Fibroblast of lung (primary cell): ENCODE results near the gene ECEL1.
A peak's percentile ranks its signal among the peaks of the same experiment; 100 is the strongest.

ENCODE experiments used
- CTCF ChIP-seq, 2 donors: IDR thresholded peaks in 1 of 2; conservative IDR thresholded peaks in 1 of 2; 1 replicate in 1 of 2; 2 replicates in 1 of 2; pipeline ENCODE4 v1.5.1; 2011 to 2012; ENCODE audit warnings: low read length in 2 of 2, control low read depth in 1 of 2, inconsistent platforms in 1 of 2, low read depth in 1 of 2, mild to moderate bottlenecking in 1 of 2
- EZH2 ChIP-seq: IDR thresholded peaks from 2 replicates; pipeline ENCODE4 v1.5.1; 2012; ENCODE audit warnings: low read length, control low read depth, mild to moderate bottlenecking; ENCODE audit errors: missing control alignments

DNA sequence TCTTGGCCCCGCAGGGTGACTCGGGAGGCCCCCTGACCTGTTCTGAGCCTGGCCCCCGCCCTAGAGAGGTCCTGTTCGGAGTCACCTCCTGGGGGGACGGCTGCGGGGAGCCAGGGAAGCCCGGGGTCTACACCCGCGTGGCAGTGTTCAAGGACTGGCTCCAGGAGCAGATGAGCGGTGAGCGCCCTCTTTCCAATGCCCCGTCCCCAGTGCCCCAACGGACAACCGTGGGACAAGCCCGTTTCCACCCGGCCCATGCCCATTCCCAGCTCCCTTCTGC is 35.7 kb upstream of the ECEL1 start:
- no peak for TF ChIP-seq CTCF (conservative IDR thresholded peaks at IDR 0.05 in 1 of 2, IDR thresholded peaks at IDR 0.05 in 1 of 2; ENCODE audit: low read depth in 1 of 2, low read length in 2 of 2)
- TF ChIP-seq EZH2 = peak; percentile 68
